SJSA1 (cell line): Measurements from ENCODE around the gene KRT82. TPM values are rescaled to one million over a fixed set of nuclear protein-coding genes. Genes with fewer than 3 reads are reported as not detected.

Experiments used
- DNase-seq, 2 experiments: peaks; one replicate each; pipeline ENCODE4 v3.0.0-alpha.2; 2015 to 2020; ENCODE audit warnings: low spot score in 2 of 2, low read depth in 1 of 2
- H3K27ac ChIP-seq: fragments of 250-450 bp; sonication (Bioruptor Pico); 2 replicates; pipeline ENCODE4 v1.5.1; 2020; ENCODE audit warnings: mild to moderate bottlenecking, moderate library complexity
- H3K27me3 ChIP-seq: fragments of 250-450 bp; sonication (Bioruptor Pico); replicated peaks from 2 replicates; pipeline ENCODE4 v1.5.1; 2020; ENCODE audit warnings: mild to moderate bottlenecking, moderate library complexity
- H3K36me3 ChIP-seq: fragments of 250-450 bp; sonication (Bioruptor Pico); 2 replicates; pipeline ENCODE4 v1.5.1; 2020; ENCODE audit warnings: mild to moderate bottlenecking
- H3K4me1 ChIP-seq: fragments of 250-450 bp; sonication (Bioruptor Pico); replicated peaks from 2 replicates; pipeline ENCODE4 v1.6.1; 2021; ENCODE audit warnings: mild to moderate bottlenecking
- H3K4me3 ChIP-seq: fragments of 250-450 bp; sonication (Bioruptor Pico); 2 replicates; pipeline ENCODE4 v1.5.1; 2020; ENCODE audit warnings: mild to moderate bottlenecking
- H3K9me3 ChIP-seq: fragments of 250-450 bp; sonication (Bioruptor Pico); replicated peaks from 2 replicates; pipeline ENCODE4 v1.5.1; 2020; ENCODE audit warnings: mild to moderate bottlenecking
- total RNA-seq: library from RNA; depleted of rRNA; stranded (reverse); fragments of >200 nt; shearing (Covaris generic); gene quantifications from 2 replicates; pipeline ENCODE4 v1.2.3, GENCODE V29; 2014

KRT82 gene
- total RNA-seq, 1 experiment from 2014 or later: not detected

DNA sequence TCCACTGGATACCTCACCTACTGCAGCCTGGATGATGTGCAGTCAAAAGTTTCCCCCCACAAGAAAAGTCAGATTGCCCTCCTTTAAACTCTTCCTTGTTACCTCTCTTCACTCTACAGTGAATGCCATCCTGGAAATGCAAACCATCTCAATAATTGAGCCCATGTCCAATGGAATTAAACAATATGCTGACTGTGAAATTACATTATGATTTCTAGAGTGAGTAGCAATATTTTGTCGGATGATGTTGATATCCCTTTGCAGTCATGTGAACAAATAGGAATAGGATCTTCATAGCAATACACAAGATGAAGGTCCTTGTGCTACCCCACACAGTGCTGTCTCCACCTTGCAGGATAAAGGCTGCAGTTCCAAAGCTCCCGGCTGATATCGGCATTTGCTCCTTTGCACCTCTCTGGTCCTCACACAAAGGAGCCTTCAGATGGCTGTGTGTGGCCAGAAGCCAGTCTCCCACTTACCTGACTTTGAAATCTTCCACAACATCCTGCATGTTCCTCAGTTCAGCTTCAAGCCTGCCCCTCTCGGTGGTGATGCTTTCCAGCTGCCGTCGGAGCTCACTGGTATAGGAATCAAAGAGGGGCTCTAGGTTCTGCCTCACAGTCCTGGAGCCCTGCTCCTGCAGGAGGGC lies 26.5 kb upstream of the KRT82 start:
- H3K9me3 ChIP-seq: no peaks in the 10 kb centered on the region
- H3K27ac ChIP-seq: no peak overlapping the region
- H3K4me1 ChIP-seq: no peaks in the 10 kb centered on the region
- DNase-seq: no peak
- H3K27me3 ChIP-seq: peaks cover 14% of the 10 kb centered on the region
- H3K4me3 ChIP-seq: no peak overlapping the region
- no peaks in the 10 kb centered on the region for H3K36me3 ChIP-seq

DNA sequence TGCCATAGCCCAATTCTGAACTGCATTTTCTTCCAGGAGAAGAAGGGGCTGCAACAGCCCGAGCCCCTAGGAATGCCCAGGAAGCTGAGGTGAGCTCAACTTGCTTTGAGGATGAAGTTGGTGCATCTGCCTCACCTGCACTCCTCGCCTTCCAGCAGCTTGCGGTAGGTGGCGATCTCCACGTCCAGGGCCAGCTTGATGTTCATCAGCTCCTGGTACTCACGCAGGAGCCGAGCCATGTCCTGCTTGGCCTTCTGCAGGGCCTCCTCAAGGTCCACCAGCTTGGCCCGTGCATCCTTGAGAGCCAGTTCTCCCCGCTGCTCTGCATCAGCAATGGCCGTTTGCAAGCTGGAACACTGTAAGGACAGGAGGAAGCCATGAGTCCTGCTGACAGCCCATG lies 22.0 kb upstream of the KRT82 start:
- no peak for DNase-seq
- H3K36me3 ChIP-seq: no peaks in the 10 kb centered on the region
- H3K27ac ChIP-seq: no peak overlapping the region
- no peaks in the 10 kb centered on the region for H3K4me1 ChIP-seq
- H3K4me3 ChIP-seq: no peak overlapping the region
- no peaks in the 10 kb centered on the region for H3K9me3 ChIP-seq
- H3K27me3 ChIP-seq: peaks cover 16% of the 10 kb centered on the region

- Histone ChIP-seq H3K27ac (no peak overlapping the region), H3K36me3 (no peaks in the 10 kb centered on the region), H3K27me3 (peaks cover 13% of the 10 kb centered on the region), H3K9me3 (no peaks in the 10 kb centered on the region), H3K4me3 (no peak overlapping the region), H3K4me1 (no peaks in the 10 kb centered on the region)
- no peak for DNase-seq
These were observed 20.9 kb upstream of the KRT82 start for GRCh38 chr12:52427083-52427482.

DNA sequence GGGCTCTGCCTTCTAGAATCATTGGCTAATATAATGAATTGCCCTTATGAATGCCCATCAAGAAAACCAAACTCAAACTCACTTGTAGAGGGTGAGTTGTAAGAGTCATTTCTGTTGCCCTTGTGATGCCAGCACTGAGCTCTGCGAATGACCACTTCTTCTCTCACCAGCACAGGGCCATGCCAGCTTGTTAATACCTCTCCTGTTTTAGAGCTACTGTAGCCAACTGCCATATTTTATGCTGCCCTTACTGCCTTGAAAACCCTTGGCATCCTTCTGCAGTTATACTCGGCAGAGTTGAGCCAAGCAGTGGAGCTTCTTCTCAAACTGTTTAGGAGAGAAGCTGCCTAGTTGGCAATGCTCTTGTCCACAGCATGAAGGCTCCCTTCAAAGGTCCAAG lies 19.9 kb upstream of the KRT82 start:
- no peak overlapping the region for H3K4me3 ChIP-seq

GRCh38 chr12:52425466-52425865 lies 19.3 kb upstream of the KRT82 start:
- H3K4me3 ChIP-seq: no peak overlapping the region
- no peaks in the 10 kb centered on the region for H3K9me3 ChIP-seq
- peaks cover 14% of the 10 kb centered on the region; the same call in 1 of the 2 replicates for H3K27me3 ChIP-seq
- H3K4me1 ChIP-seq: no peaks in the 10 kb centered on the region
- H3K27ac ChIP-seq: no peak overlapping the region
- DNase-seq: no peak
- no peaks in the 10 kb centered on the region for H3K36me3 ChIP-seq

More for the DNA sequence above, 19.9 kb upstream of the KRT82 start:
- no peak for DNase-seq
- Histone ChIP-seq H3K27ac (no peak overlapping the region), H3K9me3 (no peaks in the 10 kb centered on the region), H3K36me3 (no peaks in the 10 kb centered on the region), H3K27me3 (peaks cover 11% of the 10 kb centered on the region; the same call in 1 of the 2 replicates), H3K4me1 (no peaks in the 10 kb centered on the region)

GRCh38 chr12:52423661-52424500 lies 17.7 kb upstream of the KRT82 start:
- no peak overlapping the region for H3K4me3 ChIP-seq
- no peak overlapping the region for H3K27ac ChIP-seq
- H3K4me1 ChIP-seq: no peaks in the 10 kb centered on the region
- no peak for DNase-seq
- H3K9me3 ChIP-seq: no peaks in the 10 kb centered on the region
- no peaks in the 10 kb centered on the region for H3K36me3 ChIP-seq
- peaks cover 12% of the 10 kb centered on the region; the same call in 1 of the 2 replicates for H3K27me3 ChIP-seq

DNA sequence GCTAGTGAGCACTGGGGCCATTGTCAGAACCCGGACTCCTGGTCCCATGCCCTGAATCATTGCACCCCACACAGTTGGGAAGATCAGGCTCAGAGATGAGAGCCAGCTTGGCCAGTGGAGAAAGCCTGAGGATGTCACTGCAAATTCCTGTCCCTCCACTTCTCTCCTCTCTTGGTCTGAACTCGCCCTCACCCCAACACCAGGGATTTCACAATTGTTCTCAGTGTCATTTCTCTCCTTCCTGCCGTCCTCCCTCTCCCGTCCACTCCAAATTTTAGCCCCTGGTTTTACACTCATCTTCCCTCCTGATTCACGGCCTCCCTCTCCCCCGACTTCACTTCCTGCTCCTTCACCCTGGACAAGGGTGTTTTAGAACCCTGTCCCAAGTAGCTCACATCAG lies 16.9 kb upstream of the KRT82 start:
- Histone ChIP-seq H3K27me3 (0 out of 2 replicates have a peak, but pooled peaks cover 12% of the 10 kb centered on the region), H3K36me3 (no peaks in the 10 kb centered on the region), H3K9me3 (no peaks in the 10 kb centered on the region), H3K27ac (no peak overlapping the region), H3K4me3 (no peak overlapping the region), H3K4me1 (no peaks in the 10 kb centered on the region)
- no peak for DNase-seq

DNA sequence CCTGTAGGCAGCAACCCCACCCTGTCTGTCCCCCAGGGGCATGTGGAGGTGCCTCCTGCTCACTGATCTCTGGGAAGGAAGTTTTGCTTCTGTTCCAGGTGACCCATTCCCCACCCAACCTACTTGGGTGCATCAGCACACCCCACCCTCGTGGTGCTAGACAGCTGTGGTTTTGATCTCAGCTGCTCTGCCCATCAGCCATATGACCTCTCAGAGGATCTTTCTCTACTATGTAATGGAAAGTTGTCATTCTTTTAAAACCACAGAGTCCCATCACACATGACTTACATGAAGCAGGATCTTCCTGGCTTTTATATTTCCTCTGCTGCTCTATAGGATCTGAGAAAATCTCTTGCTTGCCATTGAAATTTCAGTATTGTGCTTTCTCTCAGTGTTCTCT lies 13.5 kb upstream of the KRT82 start:
- Histone ChIP-seq H3K9me3 (no peaks in the 10 kb centered on the region), H3K4me3 (no peak overlapping the region), H3K4me1 (no peaks in the 10 kb centered on the region), H3K27me3 (0 out of 2 replicates have a peak, but pooled peaks cover 10% of the 10 kb centered on the region), H3K36me3 (no peaks in the 10 kb centered on the region), H3K27ac (no peak overlapping the region)
- no peak for DNase-seq

DNA sequence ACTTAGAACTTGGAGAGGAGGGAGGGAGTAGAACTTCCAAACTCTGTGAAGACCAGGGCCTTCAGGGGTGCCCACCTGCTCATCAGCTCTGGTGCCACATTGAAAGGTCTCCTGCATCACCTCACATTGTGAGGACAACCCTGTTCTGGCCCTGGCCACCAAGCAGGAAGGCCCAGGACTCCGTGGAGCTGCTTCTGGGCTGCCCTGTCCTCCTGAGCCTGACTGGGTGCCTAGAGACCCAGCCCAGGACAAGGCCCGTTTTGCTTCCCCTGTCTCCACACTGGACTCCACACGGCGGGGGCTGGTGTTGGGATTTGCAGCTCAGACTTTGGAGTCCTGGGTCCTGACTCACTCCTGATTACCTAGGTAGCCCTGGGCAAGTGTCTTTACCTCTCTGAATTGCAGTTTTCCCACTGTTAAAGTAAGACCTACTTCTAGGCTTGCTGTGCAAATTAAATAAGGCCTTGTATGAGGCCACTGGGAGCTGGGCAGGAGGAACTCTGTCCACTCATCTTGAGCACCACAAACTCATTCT lies 12.5 kb upstream of the KRT82 start:
- no peaks in the 10 kb centered on the region for H3K36me3 ChIP-seq
- H3K27ac ChIP-seq: no peak overlapping the region

GRCh38 chr12:52417740-52418139 lies 11.6 kb upstream of the KRT82 start:
- no peak overlapping the region for H3K27ac ChIP-seq
- 0 out of 2 replicates have a peak, but pooled peaks cover 10% of the 10 kb centered on the region for H3K27me3 ChIP-seq
- no peak overlapping the region for H3K4me3 ChIP-seq
- no peaks in the 10 kb centered on the region for H3K36me3 ChIP-seq
- no peak for DNase-seq
- H3K9me3 ChIP-seq: no peaks in the 10 kb centered on the region
- no peaks in the 10 kb centered on the region for H3K4me1 ChIP-seq

More for the DNA sequence above, 12.5 kb upstream of the KRT82 start:
- Histone ChIP-seq H3K27me3 (0 out of 2 replicates have a peak, but pooled peaks cover 10% of the 10 kb centered on the region), H3K4me3 (no peak overlapping the region), H3K4me1 (no peaks in the 10 kb centered on the region), H3K9me3 (no peaks in the 10 kb centered on the region)
- no peak for DNase-seq

- Histone ChIP-seq H3K4me1 (no peaks in the 10 kb centered on the region), H3K4me3 (no peak overlapping the region), H3K27ac (no peak overlapping the region), H3K36me3 (no peaks in the 10 kb centered on the region), H3K9me3 (no peaks in the 10 kb centered on the region), H3K27me3 (0 out of 2 replicates have a peak, but pooled peaks cover 10% of the 10 kb centered on the region)
- no peak for DNase-seq
These were observed 10.7 kb upstream of the KRT82 start for GRCh38 chr12:52416795-52417194.

- H3K9me3 ChIP-seq: no peaks in the 10 kb centered on the region
- no peak overlapping the region for H3K27ac ChIP-seq
- 0 out of 2 replicates have a peak, but pooled peaks cover 7% of the 10 kb centered on the region for H3K27me3 ChIP-seq
- H3K4me3 ChIP-seq: no peak overlapping the region
- H3K36me3 ChIP-seq: no peaks in the 10 kb centered on the region
- no peaks in the 10 kb centered on the region for H3K4me1 ChIP-seq
- DNase-seq: no peak
These were observed 10.0 kb upstream of the KRT82 start for GRCh38 chr12:52415870-52416750.

GRCh38 chr12:52414936-52415335 lies 8.8 kb upstream of the KRT82 start:
- Histone ChIP-seq H3K36me3 (no peaks in the 10 kb centered on the region), H3K27me3 (no peaks in the 10 kb centered on the region), H3K4me3 (no peak overlapping the region), H3K27ac (no peak overlapping the region), H3K4me1 (no peaks in the 10 kb centered on the region), H3K9me3 (no peaks in the 10 kb centered on the region)
- DNase-seq: no peak
